Bronchial epithelial cell (primary cell): ENCODE data around the gene FARP2. TPM values are rescaled to one million over a fixed set of nuclear protein-coding genes. Genes with fewer than 3 reads are reported as not detected.

Experiments used
- DNase-seq: peaks from one replicate; pipeline ENCODE4 v3.0.0-alpha.2; 2010; ENCODE audit warnings: low read depth
- FAIRE-seq: peaks from 2 replicates; lab custom pipeline; 2011; peaks lifted over from hg19 to GRCh38; lab: Jason Lieb, UNC
- H3K27me3 ChIP-seq: 2 replicates; pipeline ENCODE4 v1.5.1; 2011; ENCODE audit warnings: low read length; ENCODE audit not compliant: control insufficient read depth, insufficient read depth
- H3K36me3 ChIP-seq: 2 replicates; pipeline ENCODE4 v1.5.1; 2011; ENCODE audit warnings: low read length; ENCODE audit not compliant: control insufficient read depth, insufficient read depth
- H3K4me3 ChIP-seq: 2 replicates; pipeline ENCODE4 v1.5.1; 2011; ENCODE audit warnings: mild to moderate bottlenecking, low read depth, low read length, control low read depth
- total RNA-seq: library from RNA; depleted of rRNA; stranded (reverse); fragments of >200 nt; gene quantifications from 2 replicates; pipeline ENCODE4 v1.2.1, GENCODE V29; 2014
- TF ChIP-seq, protein P1 (sequence below): IDR thresholded peaks from 2 replicates; pipeline ENCODE4 v1.5.1; 2011; ENCODE audit warnings: mild to moderate bottlenecking, moderate library complexity, low read length, control low read depth, inconsistent platforms; ENCODE audit not compliant: insufficient read depth, severe bottlenecking

The FARP2 gene
- total RNA-seq, 1 donor from 2014 or later, result 25.0 TPM

DNA sequence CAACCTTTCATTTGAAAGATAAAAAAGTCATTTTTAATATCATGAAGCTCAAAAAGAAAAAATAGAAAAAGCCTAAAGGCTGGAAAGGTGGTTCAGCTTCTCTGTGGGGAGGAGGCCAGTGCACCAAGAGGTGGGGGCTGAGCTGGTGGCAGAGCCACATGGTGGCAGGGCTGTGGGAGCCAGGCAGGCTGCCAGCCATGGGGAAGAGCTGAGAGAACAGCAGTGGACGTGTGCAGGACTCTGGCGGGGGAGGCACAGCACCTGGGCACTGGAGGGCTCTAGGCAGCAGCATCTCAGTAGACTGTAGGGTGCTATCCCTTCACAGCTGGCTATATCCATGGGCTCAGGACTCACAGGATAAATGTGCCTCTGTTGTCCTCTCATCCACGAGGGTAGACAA lies 104.5 kb downstream of the FARP2 start:
- TF ChIP-seq, protein P1, sequence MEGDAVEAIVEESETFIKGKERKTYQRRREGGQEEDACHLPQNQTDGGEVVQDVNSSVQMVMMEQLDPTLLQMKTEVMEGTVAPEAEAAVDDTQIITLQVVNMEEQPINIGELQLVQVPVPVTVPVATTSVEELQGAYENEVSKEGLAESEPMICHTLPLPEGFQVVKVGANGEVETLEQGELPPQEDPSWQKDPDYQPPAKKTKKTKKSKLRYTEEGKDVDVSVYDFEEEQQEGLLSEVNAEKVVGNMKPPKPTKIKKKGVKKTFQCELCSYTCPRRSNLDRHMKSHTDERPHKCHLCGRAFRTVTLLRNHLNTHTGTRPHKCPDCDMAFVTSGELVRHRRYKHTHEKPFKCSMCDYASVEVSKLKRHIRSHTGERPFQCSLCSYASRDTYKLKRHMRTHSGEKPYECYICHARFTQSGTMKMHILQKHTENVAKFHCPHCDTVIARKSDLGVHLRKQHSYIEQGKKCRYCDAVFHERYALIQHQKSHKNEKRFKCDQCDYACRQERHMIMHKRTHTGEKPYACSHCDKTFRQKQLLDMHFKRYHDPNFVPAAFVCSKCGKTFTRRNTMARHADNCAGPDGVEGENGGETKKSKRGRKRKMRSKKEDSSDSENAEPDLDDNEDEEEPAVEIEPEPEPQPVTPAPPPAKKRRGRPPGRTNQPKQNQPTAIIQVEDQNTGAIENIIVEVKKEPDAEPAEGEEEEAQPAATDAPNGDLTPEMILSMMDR, result no peak
- no peaks in the 10 kb centered on the region for H3K27me3 ChIP-seq
- no peak for DNase-seq
- no peak overlapping the region for H3K4me3 ChIP-seq
- no peaks in the 10 kb centered on the region for H3K36me3 ChIP-seq
- no peak for FAIRE-seq

DNA sequence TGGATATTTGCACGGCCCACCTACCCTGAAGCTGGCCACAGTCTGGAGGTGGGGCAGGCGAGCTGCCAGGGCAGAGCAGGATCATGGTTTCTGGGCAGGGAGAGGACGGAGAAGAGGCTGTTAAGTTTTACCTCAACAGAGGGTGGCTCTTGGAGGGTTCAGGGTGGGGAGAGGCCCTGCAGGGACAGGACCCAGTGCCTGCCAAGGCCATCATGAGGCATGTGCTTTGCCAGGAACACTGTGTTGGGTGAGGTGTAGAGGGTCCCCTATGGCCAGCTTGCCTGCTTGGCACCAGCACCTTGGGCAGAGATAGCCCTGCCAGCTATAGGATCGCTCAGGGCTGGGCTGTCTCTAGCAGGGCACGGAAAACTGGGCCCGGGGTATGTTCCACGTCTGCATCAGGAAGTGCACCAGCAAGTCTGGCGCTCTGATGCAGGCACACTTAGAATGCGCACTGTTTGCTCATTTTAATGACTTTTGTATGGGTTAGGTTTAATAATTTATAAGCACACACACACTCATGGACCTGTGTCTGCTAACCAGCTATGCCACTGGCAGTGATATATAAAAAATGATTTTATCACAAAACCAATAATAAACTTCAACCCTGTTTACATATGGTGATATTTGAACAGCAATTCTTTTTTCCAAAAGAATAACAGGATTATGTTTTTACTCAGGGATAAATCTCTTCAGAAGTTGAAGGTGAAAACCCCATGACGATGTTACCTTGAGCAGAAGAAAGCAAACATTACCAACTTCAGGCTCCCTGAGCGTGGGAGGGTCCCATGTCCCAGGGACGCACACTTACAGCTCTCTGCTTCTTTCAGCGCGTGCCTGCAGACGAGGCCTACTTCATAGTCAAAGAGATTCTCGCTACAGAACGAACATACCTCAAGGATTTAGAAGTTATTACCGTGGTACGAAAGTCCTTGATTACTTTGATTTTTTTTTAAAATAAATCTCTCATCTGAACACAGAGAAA lies 105.9 kb downstream of the FARP2 start:
- Histone ChIP-seq H3K27me3 (no peaks in the 10 kb centered on the region), H3K36me3 (no peaks in the 10 kb centered on the region), H3K4me3 (no peak overlapping the region)
- FAIRE-seq, result no peak
- no peak for DNase-seq
- TF ChIP-seq, protein P1, result no peak

DNA sequence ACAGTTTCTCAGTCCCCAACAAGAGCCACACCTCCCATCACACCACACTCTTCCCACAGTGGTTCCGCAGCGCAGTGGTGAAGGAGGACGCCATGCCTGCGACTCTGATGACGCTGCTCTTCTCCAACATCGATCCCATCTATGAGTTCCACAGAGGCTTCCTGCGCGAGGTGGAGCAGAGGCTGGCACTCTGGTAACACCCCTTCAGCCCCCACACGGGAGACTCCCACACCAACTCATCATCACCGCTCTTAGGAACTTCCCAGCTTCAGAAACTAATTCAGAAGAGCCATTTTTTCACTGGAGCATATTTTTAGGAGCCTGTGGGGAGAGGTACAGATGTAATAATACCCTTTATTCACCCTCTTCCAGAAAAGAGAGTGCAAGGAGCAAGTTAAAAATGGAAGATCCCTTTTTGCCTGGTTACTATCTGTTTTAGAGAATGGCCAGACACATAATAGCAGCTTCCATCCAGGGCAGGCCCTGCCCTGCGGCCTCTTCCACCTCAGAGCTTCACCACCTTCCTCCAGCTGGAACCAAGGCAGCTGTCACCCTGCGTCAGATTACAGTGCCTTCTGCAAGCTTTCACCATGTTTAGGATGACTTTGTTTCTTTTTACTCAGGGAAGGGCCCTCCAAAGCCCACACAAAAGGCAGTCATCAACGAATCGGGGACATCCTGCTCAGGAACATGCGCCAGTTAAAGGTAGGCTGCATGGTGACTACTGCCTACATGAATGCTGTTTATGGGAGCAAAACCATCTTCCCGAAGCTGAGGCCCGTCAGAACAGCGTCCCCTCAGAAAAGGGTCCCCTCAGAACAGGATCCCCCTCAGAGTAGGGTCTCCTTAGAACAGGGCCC lies 107.4 kb downstream of the FARP2 start:
- DNase-seq, result no peak
- H3K4me3 ChIP-seq, result no peak overlapping the region
- TF ChIP-seq, protein P1, result no peak
- H3K36me3 ChIP-seq, result no peaks in the 10 kb centered on the region
- no peak for FAIRE-seq
- no peaks in the 10 kb centered on the region for H3K27me3 ChIP-seq

DNA sequence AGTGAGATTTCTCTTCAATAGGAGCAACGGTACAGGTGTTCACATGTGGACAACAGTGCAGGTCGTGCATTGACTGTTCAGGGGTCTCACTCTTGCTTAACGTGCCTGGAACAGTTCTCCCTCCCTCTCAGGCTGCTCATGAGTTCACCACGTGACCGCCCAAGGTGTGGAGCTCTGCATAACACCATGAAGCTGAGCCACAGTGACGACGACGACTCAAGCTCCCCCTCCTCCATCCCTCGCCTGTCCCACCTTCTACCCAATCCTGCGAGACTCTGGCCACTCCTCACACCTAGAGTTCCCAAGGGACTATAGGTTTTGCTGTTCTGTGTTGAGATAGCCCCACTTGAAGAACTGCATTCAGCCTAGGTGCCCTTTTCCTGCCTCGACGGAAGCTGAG lies 109.5 kb downstream of the FARP2 start:
- Histone ChIP-seq H3K27me3 (no peaks in the 10 kb centered on the region), H3K4me3 (no peak overlapping the region), H3K36me3 (no peaks in the 10 kb centered on the region)
- FAIRE-seq, result no peak
- TF ChIP-seq, protein P1, result no peak
- DNase-seq, result no peak

DNA sequence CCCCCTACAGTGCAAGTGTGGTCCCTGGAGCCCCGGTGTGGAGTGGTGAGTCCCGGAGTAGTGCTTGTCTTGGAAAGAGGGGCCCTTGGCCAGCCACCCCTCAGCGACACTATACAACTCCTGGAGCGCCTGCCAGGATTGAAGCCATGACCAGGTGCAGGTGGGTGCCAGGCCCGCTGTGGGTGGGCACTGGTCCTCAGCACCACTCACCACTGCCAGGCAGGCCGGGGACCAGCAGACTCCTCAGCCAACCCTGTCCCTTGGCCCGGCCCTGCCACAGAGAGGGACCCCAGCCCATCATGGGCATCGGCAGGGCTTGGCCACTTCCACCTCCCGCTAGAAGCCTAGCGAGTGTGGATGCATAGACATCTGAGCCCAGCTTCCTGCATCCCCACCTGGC lies 110.1 kb downstream of the FARP2 start:
- FAIRE-seq (no peak), DNase-seq (no peak)
- Histone ChIP-seq H3K27me3 (no peaks in the 10 kb centered on the region), H3K4me3 (no peak overlapping the region), H3K36me3 (no peaks in the 10 kb centered on the region)
- TF ChIP-seq, protein P1, result no peak
